Measurements from ENCODE around the gene JSRP1. TPM values are rescaled to one million over a fixed set of nuclear protein-coding genes. Genes with fewer than 3 reads are reported as not detected.
A peak's percentile ranks its signal among the peaks of the same experiment; 100 is the strongest.

The JSRP1 gene
- total and polyA plus RNA-seq, 4 donors = 0.25 to 0.45 (median 0.39) TPM; not detected in 1

DNA sequence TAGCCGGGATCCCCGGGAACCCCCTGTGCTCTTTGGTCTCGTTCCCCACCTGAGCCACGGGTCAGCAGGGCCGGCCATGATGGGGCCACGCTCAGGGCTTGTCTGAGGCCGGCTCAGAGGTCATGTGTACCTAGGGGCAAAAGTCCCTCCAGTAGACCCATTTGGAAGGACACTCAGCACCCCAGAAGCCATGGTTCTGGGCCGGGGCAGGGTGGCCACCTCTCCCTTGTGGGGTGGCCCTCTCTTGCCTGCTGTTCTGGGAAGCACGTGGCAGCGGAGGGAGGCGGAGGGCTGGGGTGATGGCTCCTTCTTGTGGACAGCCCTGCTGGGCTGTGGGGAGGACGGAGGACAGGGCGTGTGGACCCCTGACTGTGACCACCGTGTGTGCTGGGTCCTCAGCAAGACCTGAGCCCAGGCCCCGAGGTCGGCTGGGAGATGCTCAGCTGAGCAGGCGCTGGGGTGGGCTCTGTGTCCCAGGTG lies 32.2 kb upstream of the JSRP1 start (continued):
- TF ChIP-seq EGR1 (IDR thresholded peaks at IDR 0.05; ENCODE audit: low read depth in 2 of 2) (no peak), NR2F2 (IDR thresholded peaks at IDR 0.05) (no peak)

DNA sequence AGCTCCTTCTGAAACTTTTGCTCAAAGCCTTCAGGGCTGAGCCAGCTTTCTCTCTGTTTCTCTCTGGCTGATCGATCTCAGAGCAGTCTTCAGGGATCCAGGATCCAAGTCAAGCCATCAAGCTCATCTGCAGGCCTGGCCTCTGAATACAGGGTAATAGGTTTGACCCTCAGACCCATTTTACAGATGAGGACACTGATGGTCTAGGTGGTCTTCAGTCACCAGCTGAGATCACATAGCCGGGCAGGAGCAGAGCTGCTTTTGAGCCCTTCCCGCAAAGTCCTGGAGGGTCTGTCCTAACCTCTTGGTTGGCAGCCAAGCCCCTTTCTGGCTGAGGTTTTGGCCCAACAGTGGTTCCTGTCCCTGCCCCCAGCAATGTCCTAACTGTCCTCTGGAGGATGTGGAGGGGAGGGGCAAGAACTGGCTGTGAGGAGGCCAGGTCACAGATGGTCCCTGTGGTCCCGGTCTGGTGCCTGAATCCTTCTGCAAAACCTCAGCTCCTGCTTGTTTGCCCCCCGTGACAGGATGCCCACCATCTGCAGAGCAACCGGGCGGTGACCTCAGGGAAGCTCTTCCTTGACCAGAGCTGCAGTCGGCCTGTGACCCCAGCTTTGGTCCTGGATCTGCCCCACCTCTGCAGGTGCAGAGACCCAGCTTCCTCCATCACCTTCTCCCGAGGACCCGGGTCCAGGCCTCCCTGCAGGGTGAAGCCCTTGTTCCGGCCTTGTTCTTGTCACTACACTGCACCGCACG lies 31.5 kb upstream of the JSRP1 start:
- H3K27me3 ChIP-seq (ENCODE audit: control insufficient read depth in 4 of 4, insufficient read depth in 4 of 4, low read length in 3 of 4) = peaks cover 0 to 3% (median 0%) of the 10 kb centered on the region in 4 donors
- no peaks in the 10 kb centered on the region for H3K9me3 ChIP-seq (ENCODE audit: control insufficient read depth in 4 of 4, low read length in 3 of 4)
- no peak overlapping the region for H3K9ac ChIP-seq (ENCODE audit: low read depth in 1 of 2, low read length in 2 of 2)
- no peak for DNase-seq (ENCODE audit: low spot score)
- peaks cover 0 to 20% (median 11%) of the 10 kb centered on the region in 4 donors for H3K4me1 ChIP-seq (ENCODE audit: control insufficient read depth in 4 of 4, insufficient read depth in 4 of 4, low read length in 3 of 4)
- WGBS = 65% methylated on average over 13 of the region's 13 CpGs
- H3K36me3 ChIP-seq (ENCODE audit: control insufficient read depth in 4 of 4, insufficient read depth in 3 of 4, low read depth in 1 of 4, low read length in 3 of 4) = no peaks in the 10 kb centered on the region
- H3K4me3 ChIP-seq (ENCODE audit: low read depth in 1 of 3, low read length in 3 of 3) = no peak overlapping the region
- H3K27ac ChIP-seq (ENCODE audit: low read depth in 1 of 2, low read length in 2 of 2) = peak overlapping the region in 1 of 2 donors; percentile 12
- TF ChIP-seq HNF4A (conservative IDR thresholded peaks at IDR 0.05) (no peak), FOXA1 (IDR thresholded peaks at IDR 0.05) (no peak), HNF4G (IDR thresholded peaks at IDR 0.05) (no peak), RXRA (IDR thresholded peaks at IDR 0.05) (no peak), SP1 (IDR thresholded peaks at IDR 0.05) (no peak), EGR1 (IDR thresholded peaks at IDR 0.05; ENCODE audit: low read depth in 2 of 2) (no peak)
- TF ChIP-seq, protein P1, sequence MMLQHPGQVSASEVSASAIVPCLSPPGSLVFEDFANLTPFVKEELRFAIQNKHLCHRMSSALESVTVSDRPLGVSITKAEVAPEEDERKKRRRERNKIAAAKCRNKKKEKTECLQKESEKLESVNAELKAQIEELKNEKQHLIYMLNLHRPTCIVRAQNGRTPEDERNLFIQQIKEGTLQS (IDR thresholded peaks at IDR 0.05) = no peak
- TF ChIP-seq, protein P2, sequence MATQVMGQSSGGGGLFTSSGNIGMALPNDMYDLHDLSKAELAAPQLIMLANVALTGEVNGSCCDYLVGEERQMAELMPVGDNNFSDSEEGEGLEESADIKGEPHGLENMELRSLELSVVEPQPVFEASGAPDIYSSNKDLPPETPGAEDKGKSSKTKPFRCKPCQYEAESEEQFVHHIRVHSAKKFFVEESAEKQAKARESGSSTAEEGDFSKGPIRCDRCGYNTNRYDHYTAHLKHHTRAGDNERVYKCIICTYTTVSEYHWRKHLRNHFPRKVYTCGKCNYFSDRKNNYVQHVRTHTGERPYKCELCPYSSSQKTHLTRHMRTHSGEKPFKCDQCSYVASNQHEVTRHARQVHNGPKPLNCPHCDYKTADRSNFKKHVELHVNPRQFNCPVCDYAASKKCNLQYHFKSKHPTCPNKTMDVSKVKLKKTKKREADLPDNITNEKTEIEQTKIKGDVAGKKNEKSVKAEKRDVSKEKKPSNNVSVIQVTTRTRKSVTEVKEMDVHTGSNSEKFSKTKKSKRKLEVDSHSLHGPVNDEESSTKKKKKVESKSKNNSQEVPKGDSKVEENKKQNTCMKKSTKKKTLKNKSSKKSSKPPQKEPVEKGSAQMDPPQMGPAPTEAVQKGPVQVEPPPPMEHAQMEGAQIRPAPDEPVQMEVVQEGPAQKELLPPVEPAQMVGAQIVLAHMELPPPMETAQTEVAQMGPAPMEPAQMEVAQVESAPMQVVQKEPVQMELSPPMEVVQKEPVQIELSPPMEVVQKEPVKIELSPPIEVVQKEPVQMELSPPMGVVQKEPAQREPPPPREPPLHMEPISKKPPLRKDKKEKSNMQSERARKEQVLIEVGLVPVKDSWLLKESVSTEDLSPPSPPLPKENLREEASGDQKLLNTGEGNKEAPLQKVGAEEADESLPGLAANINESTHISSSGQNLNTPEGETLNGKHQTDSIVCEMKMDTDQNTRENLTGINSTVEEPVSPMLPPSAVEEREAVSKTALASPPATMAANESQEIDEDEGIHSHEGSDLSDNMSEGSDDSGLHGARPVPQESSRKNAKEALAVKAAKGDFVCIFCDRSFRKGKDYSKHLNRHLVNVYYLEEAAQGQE (IDR thresholded peaks at IDR 0.05) = no peak
- TF ChIP-seq, protein P3, sequence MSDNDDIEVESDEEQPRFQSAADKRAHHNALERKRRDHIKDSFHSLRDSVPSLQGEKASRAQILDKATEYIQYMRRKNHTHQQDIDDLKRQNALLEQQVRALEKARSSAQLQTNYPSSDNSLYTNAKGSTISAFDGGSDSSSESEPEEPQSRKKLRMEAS (IDR thresholded peaks at IDR 0.05) = no peak

DNA sequence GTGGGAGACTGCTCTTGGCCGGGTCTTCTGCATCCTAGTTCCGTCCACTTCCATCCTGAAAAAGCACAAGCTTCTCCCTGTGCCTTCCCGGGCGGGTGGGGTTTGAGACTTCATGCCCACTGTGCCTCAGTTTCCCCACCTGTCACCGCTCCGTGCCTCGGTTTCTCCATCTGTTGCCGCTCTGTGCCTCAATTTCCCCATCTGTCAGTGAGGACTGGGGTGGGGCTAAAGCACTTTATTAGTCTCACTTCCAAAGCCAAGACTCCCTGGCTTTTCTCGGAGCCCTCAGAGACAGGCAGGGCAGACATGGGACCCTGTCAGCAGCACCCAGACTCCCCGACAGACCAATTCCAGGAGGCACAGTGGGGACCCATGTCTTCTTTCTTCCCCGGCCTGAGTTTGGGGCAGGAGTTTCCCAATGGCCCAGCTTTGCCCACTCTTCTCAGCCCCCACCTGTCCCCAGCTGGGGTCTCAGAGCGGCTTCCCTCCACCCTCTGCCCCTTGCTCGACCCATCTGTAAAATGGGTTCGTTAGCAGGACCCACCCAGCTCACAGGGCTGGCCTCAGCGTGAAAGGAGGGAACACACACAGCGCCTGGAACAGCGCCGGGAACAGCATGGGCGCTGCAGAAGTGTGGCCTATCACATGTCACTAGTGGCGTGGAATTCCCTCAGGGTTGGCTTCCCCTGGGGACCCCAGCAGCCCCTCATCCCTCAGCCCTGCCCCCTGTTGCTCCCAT lies 30.4 kb upstream of the JSRP1 start:
- Histone ChIP-seq H3K4me1 (ENCODE audit: control insufficient read depth in 4 of 4, insufficient read depth in 4 of 4, low read length in 3 of 4) (peaks cover 0 to 18% (median 10%) of the 10 kb centered on the region in 4 donors), H3K9ac (ENCODE audit: low read depth in 1 of 2, low read length in 2 of 2) (no peak overlapping the region), H3K27ac (ENCODE audit: low read depth in 1 of 2, low read length in 2 of 2) (no peak overlapping the region), H3K36me3 (ENCODE audit: control insufficient read depth in 4 of 4, insufficient read depth in 3 of 4, low read depth in 1 of 4, low read length in 3 of 4) (no peaks in the 10 kb centered on the region), H3K4me3 (ENCODE audit: low read depth in 1 of 3, low read length in 3 of 3) (no peak overlapping the region), H3K9me3 (ENCODE audit: control insufficient read depth in 4 of 4, low read length in 3 of 4) (no peaks in the 10 kb centered on the region), H3K27me3 (ENCODE audit: control insufficient read depth in 4 of 4, insufficient read depth in 4 of 4, low read length in 3 of 4) (peaks cover 0 to 3% (median 0%) of the 10 kb centered on the region in 4 donors)
- no peak for DNase-seq (ENCODE audit: low spot score)
- WGBS = 82% methylated on average over 20 of the region's 20 CpGs
- TF ChIP-seq, protein P2 (IDR thresholded peaks at IDR 0.05) = no peak
- no peak for TF ChIP-seq HNF4G (IDR thresholded peaks at IDR 0.05)
- TF ChIP-seq FOXA1 (IDR thresholded peaks at IDR 0.05) = no peak
- no peak for TF ChIP-seq RXRA (IDR thresholded peaks at IDR 0.05)
- TF ChIP-seq, protein P4, sequence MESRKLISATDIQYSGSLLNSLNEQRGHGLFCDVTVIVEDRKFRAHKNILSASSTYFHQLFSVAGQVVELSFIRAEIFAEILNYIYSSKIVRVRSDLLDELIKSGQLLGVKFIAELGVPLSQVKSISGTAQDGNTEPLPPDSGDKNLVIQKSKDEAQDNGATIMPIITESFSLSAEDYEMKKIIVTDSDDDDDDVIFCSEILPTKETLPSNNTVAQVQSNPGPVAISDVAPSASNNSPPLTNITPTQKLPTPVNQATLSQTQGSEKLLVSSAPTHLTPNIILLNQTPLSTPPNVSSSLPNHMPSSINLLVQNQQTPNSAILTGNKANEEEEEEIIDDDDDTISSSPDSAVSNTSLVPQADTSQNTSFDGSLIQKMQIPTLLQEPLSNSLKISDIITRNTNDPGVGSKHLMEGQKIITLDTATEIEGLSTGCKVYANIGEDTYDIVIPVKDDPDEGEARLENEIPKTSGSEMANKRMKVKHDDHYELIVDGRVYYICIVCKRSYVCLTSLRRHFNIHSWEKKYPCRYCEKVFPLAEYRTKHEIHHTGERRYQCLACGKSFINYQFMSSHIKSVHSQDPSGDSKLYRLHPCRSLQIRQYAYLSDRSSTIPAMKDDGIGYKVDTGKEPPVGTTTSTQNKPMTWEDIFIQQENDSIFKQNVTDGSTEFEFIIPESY (IDR thresholded peaks at IDR 0.05) = no peak
- no peak for TF ChIP-seq FOXA2 (IDR thresholded peaks at IDR 0.05)
- TF ChIP-seq JUND (IDR thresholded peaks at IDR 0.05) = no peak
- TF ChIP-seq EGR1 (IDR thresholded peaks at IDR 0.05; ENCODE audit: low read depth in 2 of 2) = no peak
- no peak for TF ChIP-seq GABPA (IDR thresholded peaks at IDR 0.05 in 1 of 2, conservative IDR thresholded peaks at IDR 0.05 in 1 of 2)
- TF ChIP-seq SP1 (IDR thresholded peaks at IDR 0.05) = no peak
- TF ChIP-seq TAF1 (conservative IDR thresholded peaks at IDR 0.05) = no peak
- TF ChIP-seq, protein P1 (IDR thresholded peaks at IDR 0.05) = no peak
- TF ChIP-seq NR2F2 (IDR thresholded peaks at IDR 0.05) = no peak
